ENCODE measurements around the gene C11orf97. TPM values are rescaled to one million over a fixed set of nuclear protein-coding genes. Genes with fewer than 3 reads are reported as not detected.

C11orf97 gene
- total and polyA plus RNA-seq, 2 experiments from 2014 or later, result not detected

DNA sequence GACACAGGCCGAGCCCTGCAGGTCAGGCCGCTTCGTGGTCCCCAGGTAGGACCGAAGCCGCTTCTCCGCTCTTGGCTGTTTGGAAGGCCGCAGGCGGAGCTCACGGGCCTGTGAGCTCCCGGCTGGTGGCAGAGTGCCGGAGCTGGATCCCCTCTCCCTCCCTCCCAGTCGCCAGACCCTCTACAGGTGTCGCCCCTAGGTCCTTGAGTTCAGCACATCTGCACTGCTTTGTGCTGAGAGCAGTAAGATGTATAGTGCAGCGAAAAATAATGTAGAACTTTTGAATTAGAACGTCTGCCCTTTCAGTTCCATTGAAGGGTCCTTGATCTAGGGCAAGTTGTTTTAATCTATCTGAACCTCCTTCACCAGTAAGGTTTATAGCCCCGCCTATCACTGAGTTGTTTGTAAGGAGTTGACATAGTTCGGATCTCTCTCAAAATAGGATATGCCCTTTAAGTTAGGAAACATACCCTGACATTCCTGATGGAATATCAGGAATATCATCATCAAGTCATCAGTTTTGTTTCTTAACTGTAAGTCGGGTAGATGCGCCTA lies 18.1 kb upstream of the C11orf97 start:
- peaks cover 27% of the 10 kb centered on the region for H3K79me2 ChIP-seq (replicated peaks; ENCODE audit: insufficient read depth)
- TF ChIP-seq ZNF331 (CRISPR knock-in tag; IDR thresholded peaks at IDR 0.05; ENCODE audit: low read depth), result no peak
- no peak for TF ChIP-seq POLR2AphosphoS5 (IDR thresholded peaks at IDR 0.05; ENCODE audit: low read depth)
- TF ChIP-seq CREB1 (CRISPR knock-in tag; IDR thresholded peaks at IDR 0.05; ENCODE audit: low read depth), result no peak
- TF ChIP-seq, protein P1, sequence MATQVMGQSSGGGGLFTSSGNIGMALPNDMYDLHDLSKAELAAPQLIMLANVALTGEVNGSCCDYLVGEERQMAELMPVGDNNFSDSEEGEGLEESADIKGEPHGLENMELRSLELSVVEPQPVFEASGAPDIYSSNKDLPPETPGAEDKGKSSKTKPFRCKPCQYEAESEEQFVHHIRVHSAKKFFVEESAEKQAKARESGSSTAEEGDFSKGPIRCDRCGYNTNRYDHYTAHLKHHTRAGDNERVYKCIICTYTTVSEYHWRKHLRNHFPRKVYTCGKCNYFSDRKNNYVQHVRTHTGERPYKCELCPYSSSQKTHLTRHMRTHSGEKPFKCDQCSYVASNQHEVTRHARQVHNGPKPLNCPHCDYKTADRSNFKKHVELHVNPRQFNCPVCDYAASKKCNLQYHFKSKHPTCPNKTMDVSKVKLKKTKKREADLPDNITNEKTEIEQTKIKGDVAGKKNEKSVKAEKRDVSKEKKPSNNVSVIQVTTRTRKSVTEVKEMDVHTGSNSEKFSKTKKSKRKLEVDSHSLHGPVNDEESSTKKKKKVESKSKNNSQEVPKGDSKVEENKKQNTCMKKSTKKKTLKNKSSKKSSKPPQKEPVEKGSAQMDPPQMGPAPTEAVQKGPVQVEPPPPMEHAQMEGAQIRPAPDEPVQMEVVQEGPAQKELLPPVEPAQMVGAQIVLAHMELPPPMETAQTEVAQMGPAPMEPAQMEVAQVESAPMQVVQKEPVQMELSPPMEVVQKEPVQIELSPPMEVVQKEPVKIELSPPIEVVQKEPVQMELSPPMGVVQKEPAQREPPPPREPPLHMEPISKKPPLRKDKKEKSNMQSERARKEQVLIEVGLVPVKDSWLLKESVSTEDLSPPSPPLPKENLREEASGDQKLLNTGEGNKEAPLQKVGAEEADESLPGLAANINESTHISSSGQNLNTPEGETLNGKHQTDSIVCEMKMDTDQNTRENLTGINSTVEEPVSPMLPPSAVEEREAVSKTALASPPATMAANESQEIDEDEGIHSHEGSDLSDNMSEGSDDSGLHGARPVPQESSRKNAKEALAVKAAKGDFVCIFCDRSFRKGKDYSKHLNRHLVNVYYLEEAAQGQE (IDR thresholded peaks at IDR 0.05; ENCODE audit: unreplicated experiment), result no peak
- TF ChIP-seq ZNF114 (CRISPR knock-in tag; IDR thresholded peaks at IDR 0.05), result no peak
- no peak for TF ChIP-seq JUNB (IDR thresholded peaks at IDR 0.05; ENCODE audit: unreplicated experiment)
- H3K36me3 ChIP-seq (ENCODE audit: insufficient read depth), result no peaks in the 10 kb centered on the region
- Mint-ChIP-seq H3K4me1 (peaks cover 9% of the 10 kb centered on the region; the same call in 1 of the 3 replicates), H3K9me3 (no peaks in the 10 kb centered on the region), H3K27me3 (ENCODE audit: insufficient read depth, low read depth, poor library complexity) (no peaks in the 10 kb centered on the region), H3K27ac (peak overlapping the region; percentile 100), H3K4me3 (peak overlapping the region; percentile 98), H3K36me3 (ENCODE audit: low read depth) (peaks cover 15% of the 10 kb centered on the region)
- H3K4me2 ChIP-seq, result peak overlapping the region; percentile 85
- H3F3A ChIP-seq (replicated peaks; ENCODE audit: low read depth), result no peaks in the 10 kb centered on the region
- peak overlapping the region; percentile 61 for H3K4me3 ChIP-seq
- no peaks in the 10 kb centered on the region for H4K20me1 ChIP-seq (replicated peaks; ENCODE audit: insufficient read depth)
- peak overlapping the region; percentile 71; the same call in 1 of the 2 replicates for H3K27ac ChIP-seq (ENCODE audit: low read depth)
- H3K4me1 ChIP-seq (ENCODE audit: insufficient read depth), result peaks cover 12% of the 10 kb centered on the region; the same call in 1 of the 2 replicates
- DNase-seq (ENCODE audit: low spot score) (no peak), ATAC-seq (peak; percentile 83)
- no peak overlapping the region; the same call in 1 of the 2 replicates for H2AFZ ChIP-seq
- no peaks in the 10 kb centered on the region for H3K9me2 ChIP-seq (ENCODE audit: insufficient read depth)
- no peaks in the 10 kb centered on the region for H3K27me3 ChIP-seq (ENCODE audit: insufficient read depth)

DNA sequence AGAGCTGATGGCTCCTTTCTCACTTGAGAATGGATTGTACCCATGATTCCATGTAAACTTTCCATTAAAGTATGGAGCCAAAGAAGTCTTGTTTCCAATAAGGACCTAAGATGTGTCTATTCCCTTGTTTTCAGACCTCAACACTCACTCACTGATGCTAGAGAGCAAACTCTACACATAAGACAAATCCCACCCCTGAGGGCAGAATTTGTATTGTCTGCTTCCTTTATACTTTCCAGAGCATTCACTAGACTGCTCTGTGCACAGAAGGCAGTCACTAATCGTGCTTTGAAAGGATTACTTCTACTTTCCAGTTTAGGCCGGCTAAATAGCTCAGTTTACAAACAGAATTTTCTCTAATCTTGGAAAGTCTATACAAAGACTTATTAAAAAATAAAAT lies 12.1 kb upstream of the C11orf97 start:
- Mint-ChIP-seq H3K4me1 (no peaks in the 10 kb centered on the region), H3K36me3 (ENCODE audit: low read depth) (peaks cover 3% of the 10 kb centered on the region; the same call in 1 of the 3 replicates), H3K27me3 (ENCODE audit: insufficient read depth, low read depth, poor library complexity) (no peaks in the 10 kb centered on the region), H3K9me3 (no peaks in the 10 kb centered on the region), H3K27ac (no peak overlapping the region), H3K4me3 (no peak overlapping the region)
- Histone ChIP-seq H3K9me2 (ENCODE audit: insufficient read depth) (no peaks in the 10 kb centered on the region), H2AFZ (no peak overlapping the region), H3K4me2 (no peak overlapping the region), H3K27me3 (ENCODE audit: insufficient read depth) (no peaks in the 10 kb centered on the region), H3F3A (replicated peaks; ENCODE audit: low read depth) (no peaks in the 10 kb centered on the region), H3K27ac (ENCODE audit: low read depth) (no peak overlapping the region), H3K79me2 (replicated peaks; ENCODE audit: insufficient read depth) (no peaks in the 10 kb centered on the region), H3K4me1 (ENCODE audit: insufficient read depth) (no peaks in the 10 kb centered on the region), H3K36me3 (ENCODE audit: insufficient read depth) (no peaks in the 10 kb centered on the region), H4K20me1 (replicated peaks; ENCODE audit: insufficient read depth) (no peaks in the 10 kb centered on the region), H3K4me3 (no peak overlapping the region)
- no peak for ATAC-seq
- DNase-seq (ENCODE audit: low spot score), result no peak
- TF ChIP-seq, protein P2, sequence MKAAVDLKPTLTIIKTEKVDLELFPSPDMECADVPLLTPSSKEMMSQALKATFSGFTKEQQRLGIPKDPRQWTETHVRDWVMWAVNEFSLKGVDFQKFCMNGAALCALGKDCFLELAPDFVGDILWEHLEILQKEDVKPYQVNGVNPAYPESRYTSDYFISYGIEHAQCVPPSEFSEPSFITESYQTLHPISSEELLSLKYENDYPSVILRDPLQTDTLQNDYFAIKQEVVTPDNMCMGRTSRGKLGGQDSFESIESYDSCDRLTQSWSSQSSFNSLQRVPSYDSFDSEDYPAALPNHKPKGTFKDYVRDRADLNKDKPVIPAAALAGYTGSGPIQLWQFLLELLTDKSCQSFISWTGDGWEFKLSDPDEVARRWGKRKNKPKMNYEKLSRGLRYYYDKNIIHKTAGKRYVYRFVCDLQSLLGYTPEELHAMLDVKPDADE (IDR thresholded peaks at IDR 0.05), result no peak
- TF ChIP-seq CTCF (conservative IDR thresholded peaks at IDR 0.05; ENCODE audit: low read depth in 2 of 2), result no peak
- no peak for TF ChIP-seq CREB1 (CRISPR knock-in tag; IDR thresholded peaks at IDR 0.05; ENCODE audit: low read depth)
- no peak for TF ChIP-seq POLR2AphosphoS5 (IDR thresholded peaks at IDR 0.05; ENCODE audit: low read depth)
- TF ChIP-seq ZNF114 (CRISPR knock-in tag; IDR thresholded peaks at IDR 0.05), result no peak
- no peak for TF ChIP-seq ZNF331 (CRISPR knock-in tag; IDR thresholded peaks at IDR 0.05; ENCODE audit: low read depth)
- no peak for TF ChIP-seq STAT1 (IDR thresholded peaks at IDR 0.05; ENCODE audit: unreplicated experiment)
- no peak for TF ChIP-seq NANOG (IDR thresholded peaks at IDR 0.05; ENCODE audit: borderline replicate concordance)

Measured in GM23338 (cell line).